Activated CD8-positive, alpha-beta T cell treated with anti-CD3 and anti-CD28 coated beads, Interleukin-2, amount 10 ng/mL, durations not matched to agents 7 days and 5 days (primary cell): ENCODE data around the gene DGLUCY. TPM values are rescaled to one million over a fixed set of nuclear protein-coding genes. Genes with fewer than 3 reads are reported as not detected.
A peak's percentile ranks its signal among the peaks of the same experiment; 100 is the strongest.

Experiments used
- ATAC-seq: fragments of 150-1000 bp; cut with Tn5 transposase; one replicate; pipeline ENCODE4 v1.10.0; 2021; ENCODE audit warnings: moderate library complexity
- CTCF ChIA-PET: fragments of 350-600 bp; sonication (Branson Sonifier 250); formaldehyde crosslinking; loops from one replicate; lab custom pipeline; 2021; ENCODE audit warnings: antibody characterized with exemption; lab: Charles Lee
- POLR2A ChIA-PET: fragments of 350-600 bp; sonication (Branson Sonifier 250); formaldehyde crosslinking; loops from one replicate; lab custom pipeline; 2021; ENCODE audit warnings: antibody characterized with exemption; lab: Charles Lee
- DNase-seq: peaks from one replicate; pipeline ENCODE4 v3.0.0-alpha.2; 2020
- H3K27ac Mint-ChIP-seq: one replicate; pipeline ENCODE4 v1.8.0; 2021; ENCODE audit warnings: mild to moderate bottlenecking, mixed read lengths
- H3K27me3 Mint-ChIP-seq: one replicate; pipeline ENCODE4 v1.8.0; 2021; ENCODE audit warnings: low read depth, mixed read lengths
- H3K36me3 Mint-ChIP-seq: one replicate; pipeline ENCODE4 v1.8.0; 2021; ENCODE audit warnings: low read depth, mixed read lengths
- H3K4me1 Mint-ChIP-seq: one replicate; pipeline ENCODE4 v1.8.0; 2021; ENCODE audit warnings: low read depth, mixed read lengths
- H3K4me3 Mint-ChIP-seq: one replicate; pipeline ENCODE4 v1.8.0; 2021; ENCODE audit warnings: mild to moderate bottlenecking, mixed read lengths
- H3K9me3 Mint-ChIP-seq: one replicate; pipeline ENCODE4 v1.8.0; 2022; ENCODE audit warnings: mixed read lengths; ENCODE audit not compliant: insufficient read depth
- total RNA-seq, 2 experiments: library from RNA; stranded (reverse); gene quantifications; one replicate each; pipeline ENCODE4 v1.2.3, GENCODE V29; 2021

DGLUCY gene
- total RNA-seq, 2 experiments from 2014 or later = 111 to 119 TPM

GRCh38 chr14:91233936-91234790 lies 120.3 kb downstream of the DGLUCY start:
- no peak for DNase-seq
- ChIA-PET POLR2A (interaction anchor here (0.8 to 4.9 kb wide), 4 partner anchors 10 to 47 kb away, joined by 3 to 79 read pairs (median 4); partner anchors contain the start of gene GPR68), CTCF (interaction anchor here (1.1 kb wide), 1 partner anchor 57 kb away, joined by 4 read pairs; no protein-coding TSS in a partner anchor)
- Mint-ChIP-seq H3K27ac (peak overlapping the region; percentile 16), H3K36me3 (peaks cover 84% of the 10 kb centered on the region), H3K9me3 (no peaks in the 10 kb centered on the region), H3K4me1 (peaks cover 79% of the 10 kb centered on the region), H3K4me3 (no peak overlapping the region), H3K27me3 (no peaks in the 10 kb centered on the region)
- ATAC-seq = no peak

- H3K27me3 Mint-ChIP-seq = no peaks in the 10 kb centered on the region
- ChIA-PET CTCF (interaction anchor here (1.1 kb wide), 1 partner anchor 58 kb away, joined by 4 read pairs; no protein-coding TSS in a partner anchor), POLR2A (interaction anchor here (1.2 to 4.9 kb wide), 2 partner anchors 9 to 11 kb away, joined by 3 to 79 read pairs; partner anchors contain the start of gene GPR68)
- no peak for DNase-seq
- peak overlapping the region; percentile 16 for H3K27ac Mint-ChIP-seq
- H3K4me3 Mint-ChIP-seq = no peak overlapping the region
- no peaks in the 10 kb centered on the region for H3K9me3 Mint-ChIP-seq
- peaks cover 79% of the 10 kb centered on the region for H3K4me1 Mint-ChIP-seq
- peaks cover 89% of the 10 kb centered on the region for H3K36me3 Mint-ChIP-seq
- ATAC-seq = no peak
Measured at GRCh38 chr14:91234791-91235114, 120.9 kb downstream of the DGLUCY start.

- CTCF ChIA-PET = no interaction called here
- peaks cover 89% of the 10 kb centered on the region for H3K36me3 Mint-ChIP-seq
- H3K9me3 Mint-ChIP-seq = no peaks in the 10 kb centered on the region
- H3K4me3 Mint-ChIP-seq = no peak overlapping the region
- POLR2A ChIA-PET = interaction anchor here (4.9 kb wide), 1 partner anchor 8 kb away, joined by 79 read pairs; the partner anchor contains the start of gene GPR68
- no peak for ATAC-seq
- peak overlapping the region; percentile 79 for H3K27ac Mint-ChIP-seq
- no peaks in the 10 kb centered on the region for H3K27me3 Mint-ChIP-seq
- peaks cover 78% of the 10 kb centered on the region for H3K4me1 Mint-ChIP-seq
- DNase-seq = no peak
Measured at GRCh38 chr14:91235841-91236240, 122.0 kb downstream of the DGLUCY start.

- ATAC-seq (no peak), DNase-seq (no peak)
- peaks cover 71% of the 10 kb centered on the region for H3K4me1 Mint-ChIP-seq
- H3K27me3 Mint-ChIP-seq = no peaks in the 10 kb centered on the region
- H3K9me3 Mint-ChIP-seq = no peaks in the 10 kb centered on the region
- H3K36me3 Mint-ChIP-seq = peaks cover 89% of the 10 kb centered on the region
- ChIA-PET POLR2A (no interaction called here), CTCF (no interaction called here)
- H3K4me3 Mint-ChIP-seq = no peak overlapping the region
- peak overlapping the region; percentile 59 for H3K27ac Mint-ChIP-seq
Measured at GRCh38 chr14:91237219-91237618, 123.3 kb downstream of the DGLUCY start.

- Mint-ChIP-seq H3K4me1 (peaks cover 65% of the 10 kb centered on the region), H3K36me3 (peaks cover 89% of the 10 kb centered on the region), H3K27ac (peak overlapping the region; percentile 58), H3K27me3 (no peaks in the 10 kb centered on the region), H3K4me3 (no peak overlapping the region), H3K9me3 (no peaks in the 10 kb centered on the region)
- ATAC-seq (no peak), DNase-seq (no peak)
- ChIA-PET CTCF (interaction anchor here (0.7 to 1.1 kb wide), 2 partner anchors 12 to 61 kb away, joined by 3 read pairs; no protein-coding TSS in a partner anchor), POLR2A (interaction anchor here (0.8 to 9.3 kb wide), 3 partner anchors 10 to 206 kb away, joined by 3 to 541 read pairs (median 5); no protein-coding TSS in a partner anchor)
Measured at GRCh38 chr14:91238085-91238484, 124.2 kb downstream of the DGLUCY start.

- Mint-ChIP-seq H3K27ac (peak overlapping the region; percentile 58), H3K4me1 (peaks cover 62% of the 10 kb centered on the region), H3K27me3 (no peaks in the 10 kb centered on the region), H3K9me3 (no peaks in the 10 kb centered on the region), H3K36me3 (peaks cover 90% of the 10 kb centered on the region), H3K4me3 (peak overlapping the region; percentile 87)
- CTCF ChIA-PET = interaction anchor here (0.7 to 7.9 kb wide), 5 partner anchors 11 to 62 kb away, joined by 3 to 85 read pairs (median 5); no protein-coding TSS in a partner anchor
- DNase-seq (no peak), ATAC-seq (no peak)
- POLR2A ChIA-PET = interaction anchor here (0.6 to 9.3 kb wide), 6 partner anchors 11 to 206 kb away, joined by 3 to 541 read pairs (median 4); no protein-coding TSS in a partner anchor
Measured at GRCh38 chr14:91238661-91239060, 124.8 kb downstream of the DGLUCY start.

- H3K27me3 Mint-ChIP-seq = no peaks in the 10 kb centered on the region
Measured at GRCh38 chr14:91241863-91242262, 128.0 kb downstream of the DGLUCY start.

GRCh38 chr14:91242635-91243034 lies 128.8 kb downstream of the DGLUCY start:
- ATAC-seq (no peak), DNase-seq (no peak)
- peak overlapping the region; percentile 93 for H3K27ac Mint-ChIP-seq
- H3K4me3 Mint-ChIP-seq = peak overlapping the region; percentile 87
- peaks cover 4% of the 10 kb centered on the region for H3K9me3 Mint-ChIP-seq
- ChIA-PET POLR2A (interaction anchor here (0.7 to 9.3 kb wide), 23 partner anchors 9 to 624 kb away, joined by 3 to 541 read pairs (median 9); partner anchors contain the start of genes CCDC88C, DGLUCY and TC2N), CTCF (interaction anchor here (1.5 to 7.9 kb wide), 7 partner anchors 10 to 340 kb away, joined by 4 to 105 read pairs (median 7); no protein-coding TSS in a partner anchor)
- H3K4me1 Mint-ChIP-seq = peaks cover 75% of the 10 kb centered on the region
- H3K36me3 Mint-ChIP-seq = peaks cover 96% of the 10 kb centered on the region
- H3K27me3 Mint-ChIP-seq = no peaks in the 10 kb centered on the region

More at GRCh38 chr14:91241863-91242262, 128.0 kb downstream of the DGLUCY start:
- POLR2A ChIA-PET = interaction anchor here (0.9 to 9.3 kb wide), 15 partner anchors 9 to 625 kb away, joined by 3 to 541 read pairs (median 23); partner anchors contain the start of genes CCDC88C, DGLUCY and TC2N
- Mint-ChIP-seq H3K36me3 (peaks cover 95% of the 10 kb centered on the region), H3K4me3 (peak overlapping the region; percentile 87), H3K27ac (peak overlapping the region; percentile 93), H3K4me1 (peaks cover 75% of the 10 kb centered on the region), H3K9me3 (no peaks in the 10 kb centered on the region)
- DNase-seq (peak; percentile 64), ATAC-seq (peak; percentile 3)
- CTCF ChIA-PET = interaction anchor here (1.1 to 7.9 kb wide), 9 partner anchors 8 to 339 kb away, joined by 3 to 105 read pairs (median 6); no protein-coding TSS in a partner anchor

GRCh38 chr14:91243074-91243471 lies 129.2 kb downstream of the DGLUCY start:
- Mint-ChIP-seq H3K27ac (peak overlapping the region; percentile 93), H3K4me3 (peak overlapping the region; percentile 87), H3K4me1 (peaks cover 75% of the 10 kb centered on the region), H3K36me3 (peaks cover 96% of the 10 kb centered on the region), H3K9me3 (peaks cover 4% of the 10 kb centered on the region), H3K27me3 (no peaks in the 10 kb centered on the region)
- POLR2A ChIA-PET = interaction anchor here (0.7 to 9.3 kb wide), 31 partner anchors 10 to 859 kb away, joined by 3 to 541 read pairs (median 6); partner anchors contain the start of genes CCDC88C, DGLUCY and TC2N
- DNase-seq = no peak
- ATAC-seq = no peak
- CTCF ChIA-PET = interaction anchor here (0.7 to 7.9 kb wide), 14 partner anchors 10 to 173 kb away, joined by 3 to 105 read pairs (median 5); no protein-coding TSS in a partner anchor

- Mint-ChIP-seq H3K4me1 (peaks cover 74% of the 10 kb centered on the region), H3K4me3 (peak within 1 kb of the TSS; percentile 87), H3K9me3 (peaks cover 4% of the 10 kb centered on the region), H3K36me3 (peaks cover 92% of the 10 kb centered on the region), H3K27me3 (no peaks in the 10 kb centered on the region), H3K27ac (peak within 1 kb of the TSS; percentile 93)
- ATAC-seq = peak; percentile 12
- ChIA-PET POLR2A (interaction anchor here (0.7 to 9.3 kb wide), 28 partner anchors 11 to 342 kb away, joined by 3 to 541 read pairs (median 6); partner anchors contain the start of genes CCDC88C, DGLUCY and RPS6KA5), CTCF (interaction anchor here (1.0 to 7.9 kb wide), 12 partner anchors 8 to 171 kb away, joined by 3 to 105 read pairs (median 4); no protein-coding TSS in a partner anchor)
- peak; percentile 61 for DNase-seq
Measured at GRCh38 chr14:91244501-91244901, 130.6 kb downstream of the DGLUCY start, which contains the start of gene GPR68. Gene GPR68, minus strand, starts transcription at chr14:91244704. Its CDS starts 9,654 bp downstream, at chr14:91235050.

GRCh38 chr14:91245029-91245428 lies 131.2 kb downstream of the DGLUCY start:
- Mint-ChIP-seq H3K4me1 (peaks cover 74% of the 10 kb centered on the region), H3K27ac (peak overlapping the region; percentile 93), H3K36me3 (peaks cover 92% of the 10 kb centered on the region), H3K27me3 (no peaks in the 10 kb centered on the region), H3K4me3 (peak overlapping the region; percentile 87), H3K9me3 (peaks cover 4% of the 10 kb centered on the region)
- CTCF ChIA-PET = interaction anchor here (1.0 to 7.9 kb wide), 8 partner anchors 8 to 171 kb away, joined by 3 to 105 read pairs (median 12); no protein-coding TSS in a partner anchor
- POLR2A ChIA-PET = interaction anchor here (0.6 to 9.3 kb wide), 22 partner anchors 12 to 184 kb away, joined by 3 to 541 read pairs (median 5); partner anchors contain the start of genes CCDC88C, DGLUCY and RPS6KA5
- ATAC-seq = peak; percentile 28
- DNase-seq = peak; percentile 92
